ENCODE results near the gene PCED1B.

Gene PCED1B

DNA sequence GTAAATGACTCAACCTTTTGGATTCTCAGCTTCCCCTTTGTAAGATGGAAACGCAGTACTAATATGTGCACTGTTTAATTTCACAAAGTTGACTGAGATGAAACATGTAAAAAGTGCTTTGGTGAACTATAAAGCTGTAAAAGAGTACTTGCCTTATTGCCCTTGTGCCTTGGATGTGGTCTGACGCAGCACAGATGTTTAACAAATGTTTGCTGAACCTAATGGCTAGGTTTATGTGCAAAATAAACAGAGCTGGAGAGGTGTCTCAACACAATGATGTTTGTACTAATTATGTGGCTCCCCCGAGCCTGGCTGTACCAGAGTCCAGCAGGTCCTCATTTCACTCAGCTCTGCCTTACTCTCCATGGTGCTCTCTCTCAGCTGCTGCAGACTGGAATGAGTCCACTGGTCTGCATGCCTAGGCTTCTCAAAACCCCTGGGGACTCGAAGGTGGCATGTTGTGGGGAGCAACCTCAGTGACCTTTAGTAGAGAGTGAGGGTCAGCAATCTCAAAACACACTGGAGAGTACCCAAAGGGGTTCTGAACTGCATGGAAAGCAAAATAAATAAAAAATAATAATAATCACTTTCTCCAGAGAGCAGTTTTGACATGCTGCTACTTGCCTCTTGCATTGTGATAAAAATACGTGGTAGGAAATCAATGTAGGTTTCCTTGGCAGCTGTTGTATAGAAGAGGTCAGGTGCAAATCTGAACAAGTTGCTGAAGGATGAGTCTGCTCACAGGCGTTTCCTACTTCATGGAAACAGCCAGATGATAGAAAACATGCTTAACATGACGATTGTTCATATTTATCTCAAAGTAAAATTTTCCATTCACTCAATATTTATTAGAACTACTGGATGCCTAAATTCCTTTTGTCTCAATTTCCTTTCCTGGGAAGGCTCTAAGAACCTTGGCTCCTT, 8.9 kb downstream of the PCED1B start:
- in situ Hi-C loops (cut with HindIII; ENCODE audit: low sequenced_read_pairs): no loop called here

DNA sequence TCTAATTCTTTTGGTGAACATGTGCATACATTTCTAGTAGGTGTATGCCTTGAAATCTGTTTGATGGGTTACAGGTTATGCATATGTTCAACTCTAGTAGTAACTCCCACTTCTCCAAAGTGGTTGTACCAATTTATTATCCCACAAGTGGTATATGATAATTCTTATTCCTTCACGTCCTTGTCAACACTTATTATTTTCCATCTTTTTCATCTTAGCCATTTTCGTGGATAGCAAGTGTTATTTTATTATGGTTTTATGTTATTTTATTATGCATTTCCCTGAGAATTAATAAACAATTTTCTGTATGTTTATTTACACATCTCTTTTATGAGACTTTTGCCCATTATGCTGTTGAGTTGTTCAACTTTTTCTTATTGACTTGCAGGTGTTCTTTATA, 11.6 kb downstream of the PCED1B start:
- in situ Hi-C loops (cut with HindIII; ENCODE audit: low sequenced_read_pairs): no loop called here

DNA sequence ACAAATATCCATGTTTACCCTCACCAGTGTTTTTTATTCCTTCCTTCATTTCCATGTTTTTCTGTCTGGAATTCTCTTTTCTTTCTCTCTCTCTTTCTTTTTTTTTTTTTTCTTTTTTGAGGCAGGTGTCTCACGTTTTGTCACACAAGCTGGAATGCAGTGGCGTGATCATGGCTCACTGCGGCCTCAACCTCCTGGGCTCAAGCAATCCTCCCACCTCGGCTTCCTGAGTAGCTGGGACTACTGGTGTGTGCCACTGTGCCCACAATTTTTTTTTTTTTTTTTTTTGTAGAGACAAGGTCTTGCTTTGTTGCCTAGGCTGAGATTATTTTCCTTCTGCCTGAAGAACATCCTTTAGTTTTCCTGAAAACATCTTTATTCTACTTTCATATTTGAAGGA, 15.4 kb downstream of the PCED1B start:
- in situ Hi-C loops (cut with HindIII; ENCODE audit: low sequenced_read_pairs): no loop called here

DNA sequence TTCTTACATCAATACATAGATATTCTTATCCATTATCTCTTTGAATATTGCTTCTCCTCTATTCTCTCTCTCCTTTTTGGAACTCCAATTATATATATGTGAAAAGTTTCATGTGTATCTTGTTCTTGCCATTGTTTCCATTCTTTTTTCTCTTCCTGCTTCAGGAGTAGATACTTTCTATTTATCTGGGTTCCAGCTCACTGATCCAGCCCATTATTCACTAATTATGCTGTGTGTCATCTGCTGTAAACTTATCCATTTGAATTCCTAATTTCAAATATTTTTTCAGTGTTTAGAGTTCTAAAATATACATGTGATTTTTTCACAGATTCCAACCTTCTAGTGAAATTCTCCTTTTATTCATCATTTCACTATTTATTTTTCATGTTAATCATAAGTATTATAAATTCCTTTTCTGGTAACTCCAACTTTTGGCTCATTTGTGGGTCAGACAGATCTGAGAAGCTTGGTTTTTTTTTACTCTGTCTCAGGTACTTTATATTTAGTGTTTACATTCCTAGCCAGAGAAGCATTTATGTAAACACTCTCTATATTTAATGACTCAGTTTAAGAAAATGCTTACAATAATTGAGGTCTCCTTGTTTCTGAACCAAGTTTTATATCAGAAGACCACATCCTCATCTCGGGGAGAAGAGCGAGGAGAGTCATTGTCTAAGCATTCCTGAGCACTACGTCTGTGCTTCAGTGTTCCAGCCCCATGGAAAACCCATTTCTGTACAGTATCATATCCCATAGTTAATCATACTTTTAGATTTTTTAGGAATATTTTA, 16.2 kb downstream of the PCED1B start:
- in situ Hi-C loops (cut with HindIII; ENCODE audit: low sequenced_read_pairs): no loop called here

DNA sequence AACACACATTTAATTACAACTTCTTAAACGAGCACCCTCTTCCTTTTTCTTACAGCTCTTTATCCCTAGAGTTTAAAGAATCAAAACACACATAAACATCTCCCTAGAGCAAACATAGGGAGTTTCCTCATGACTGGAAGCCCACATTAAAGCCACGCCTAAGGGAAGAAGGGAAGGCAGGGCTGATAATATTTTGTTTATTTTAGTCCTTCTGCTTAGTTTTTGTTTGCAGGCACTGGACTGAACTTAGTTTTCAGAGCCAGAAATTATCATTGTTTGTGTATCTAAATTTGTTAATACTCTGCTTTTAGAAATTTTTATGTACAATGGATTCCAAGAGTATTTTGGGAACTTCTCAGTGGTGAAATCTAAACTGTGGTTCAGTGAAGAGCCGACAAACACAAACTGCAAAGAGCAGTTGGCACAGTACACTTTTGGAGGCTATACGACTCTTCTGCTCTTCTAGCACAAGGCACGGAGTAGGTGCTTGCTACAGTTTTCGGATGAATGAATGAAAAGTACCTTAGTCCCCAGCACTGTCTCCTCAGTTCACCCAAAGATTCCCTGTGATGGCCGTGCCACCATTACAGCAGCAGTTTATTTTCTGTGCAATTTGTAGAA, 18.0 kb downstream of the PCED1B start:
- in situ Hi-C loops (cut with HindIII; ENCODE audit: low sequenced_read_pairs): no loop called here

DNA sequence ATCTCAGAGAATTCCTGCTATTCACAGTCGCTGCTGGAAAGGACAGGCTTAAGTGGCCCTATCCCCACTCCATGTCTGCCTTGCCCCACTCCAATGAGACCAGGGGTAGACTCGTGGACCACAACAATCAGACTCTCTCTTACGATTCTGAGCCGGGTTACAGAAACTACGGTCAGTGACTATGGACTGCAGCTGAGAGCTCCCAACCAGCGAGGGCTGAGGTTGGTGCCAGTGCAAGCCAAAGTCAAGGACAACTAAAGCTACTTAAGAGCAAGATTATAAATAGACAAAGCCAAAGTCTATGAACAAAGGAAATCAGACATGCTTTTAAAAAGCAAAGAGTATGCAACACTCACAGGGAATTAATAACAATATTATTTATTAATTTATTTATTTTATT, 18.7 kb downstream of the PCED1B start:
- in situ Hi-C loops (cut with HindIII; ENCODE audit: low sequenced_read_pairs): no loop called here

DNA sequence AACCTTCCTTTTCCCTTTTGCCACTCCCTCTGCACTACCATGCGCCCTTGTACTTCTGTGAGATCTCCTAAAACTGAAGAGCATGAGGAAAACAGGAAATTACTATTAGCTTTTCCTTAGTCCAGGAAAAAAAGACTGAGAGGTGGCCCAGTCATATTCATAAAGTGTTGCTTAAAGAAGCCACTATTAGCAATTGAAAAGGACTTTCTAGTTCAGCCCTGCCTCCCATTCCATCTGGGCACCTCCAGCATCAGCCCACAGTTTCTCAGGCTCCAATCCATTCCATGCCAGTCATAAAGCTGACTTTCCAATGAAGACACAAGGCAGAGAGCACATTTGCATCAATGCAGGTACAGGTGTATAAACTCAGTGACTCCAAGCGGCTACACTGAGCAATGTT, 20.2 kb downstream of the PCED1B start:
- in situ Hi-C loops (cut with HindIII; ENCODE audit: low sequenced_read_pairs): loop anchor here (25.0 kb wide), 1 partner anchor 113 kb away; no protein-coding TSS in a partner anchor

DNA sequence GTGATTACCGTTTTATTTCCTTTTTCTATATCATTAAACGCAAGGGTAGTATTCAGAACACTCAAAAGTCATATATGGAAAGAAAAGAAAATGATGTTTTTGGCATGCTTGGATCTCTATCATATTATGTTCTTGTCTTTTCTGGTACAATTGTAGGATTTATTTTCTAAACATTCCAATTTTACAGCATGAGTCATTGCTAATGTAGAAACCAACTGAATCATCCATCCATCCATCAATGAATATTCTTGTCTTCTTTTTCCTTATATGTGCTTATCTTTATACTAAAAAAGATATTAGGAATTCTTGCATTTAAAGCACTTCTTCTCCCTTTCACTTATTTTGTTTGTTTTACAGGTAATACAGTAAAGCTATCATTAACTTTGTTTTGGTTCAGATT, 20.7 kb downstream of the PCED1B start:
- in situ Hi-C loops (cut with HindIII; ENCODE audit: low sequenced_read_pairs): loop anchor here (25.0 kb wide), 1 partner anchor 112 kb away; no protein-coding TSS in a partner anchor

DNA sequence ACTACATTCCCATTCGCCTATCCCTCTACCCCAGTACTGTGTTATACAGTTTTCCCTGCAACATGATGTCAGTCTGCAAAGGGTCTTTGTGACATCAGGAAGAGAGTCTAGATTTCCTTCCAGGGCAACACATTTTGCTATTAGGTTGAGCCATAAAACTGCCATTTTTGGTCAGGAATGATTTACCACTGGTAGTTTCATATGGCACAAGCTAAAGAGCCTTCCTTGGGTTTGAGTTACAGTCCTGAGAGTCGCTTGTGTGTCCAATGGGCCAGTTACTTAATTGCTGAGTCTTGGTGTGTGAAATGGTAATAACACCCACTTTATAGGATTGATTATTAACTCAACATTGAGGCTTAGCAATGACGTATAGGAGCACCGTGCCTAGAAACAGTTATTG, 23.0 kb downstream of the PCED1B start:
- in situ Hi-C loops (cut with HindIII; ENCODE audit: low sequenced_read_pairs): loop anchor here (25.0 kb wide), 1 partner anchor 110 kb away; no protein-coding TSS in a partner anchor

DNA sequence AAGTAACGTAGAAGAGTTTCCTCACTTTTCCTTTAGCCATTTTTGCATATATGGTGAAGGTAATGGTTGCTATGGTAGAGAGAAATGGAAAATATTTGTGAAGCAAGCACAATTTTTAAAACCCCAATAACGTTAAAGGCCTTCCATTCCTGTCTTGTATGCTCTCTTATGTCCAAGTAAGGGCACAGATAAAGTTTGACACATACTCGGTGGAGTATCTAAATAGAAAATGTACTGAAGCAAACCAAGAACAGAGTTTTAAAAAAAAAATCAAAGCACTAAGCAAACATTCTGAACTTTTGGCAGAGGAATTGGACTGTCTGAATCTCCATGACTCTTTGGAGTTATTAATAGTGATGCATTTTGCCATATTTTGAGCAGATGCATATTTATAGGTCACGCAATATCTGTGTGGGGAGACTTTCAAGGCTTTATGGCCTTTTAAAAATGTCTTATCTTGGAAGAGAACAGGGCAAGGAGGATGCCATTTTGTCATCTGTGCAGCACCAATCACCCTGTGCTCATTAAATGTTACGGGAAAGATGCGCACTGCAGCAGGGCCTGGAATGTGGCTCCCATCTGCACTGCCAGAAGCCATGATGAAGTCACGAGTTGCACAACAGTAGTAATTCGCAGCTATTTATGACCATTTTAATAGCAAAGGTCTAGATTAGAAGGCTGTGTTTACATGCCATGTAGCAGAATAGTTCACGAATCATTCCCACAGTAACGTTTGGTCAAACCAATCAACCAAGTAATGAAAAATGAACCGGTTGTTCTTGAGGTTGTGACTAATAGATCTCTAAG, 23.6 kb downstream of the PCED1B start:
- in situ Hi-C loops (cut with HindIII; ENCODE audit: low sequenced_read_pairs): loop anchor here (25.0 kb wide), 1 partner anchor 109 kb away; no protein-coding TSS in a partner anchor

DNA sequence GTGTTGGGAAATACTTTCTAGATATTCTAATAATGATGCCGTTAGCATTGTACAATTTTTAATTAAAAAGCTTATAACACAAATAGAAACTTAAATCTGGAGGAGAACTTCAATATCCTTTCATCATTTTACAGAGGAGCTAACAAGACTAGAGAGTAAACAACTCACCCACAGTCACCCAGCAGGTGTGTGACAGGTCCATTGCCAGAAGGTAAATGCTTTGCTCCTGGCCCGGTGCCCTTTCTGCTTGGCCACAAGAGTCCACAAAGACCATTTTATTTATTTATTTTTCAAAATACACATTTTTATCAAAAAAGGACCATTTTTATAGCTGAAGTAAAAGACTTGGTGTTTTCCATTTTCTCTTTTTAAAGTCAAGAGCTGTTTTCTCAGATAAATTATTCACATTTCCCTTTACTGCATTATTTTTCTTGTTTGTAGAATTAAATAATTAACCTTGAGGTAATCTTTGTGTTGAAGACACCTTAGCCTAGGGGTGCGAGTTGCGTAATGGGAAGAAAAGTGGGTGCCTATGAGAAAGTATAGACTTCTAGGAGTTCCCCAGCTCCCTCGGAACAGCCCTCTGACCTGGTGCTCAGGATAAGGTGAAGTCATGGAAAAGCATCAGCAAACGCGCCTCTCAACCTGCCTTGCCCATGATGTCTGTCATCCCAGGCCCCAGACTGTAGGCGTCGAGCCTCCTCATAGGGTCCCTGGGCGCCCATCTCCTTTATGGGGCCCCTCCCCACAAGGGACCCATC, 26.7 kb downstream of the PCED1B start:
- in situ Hi-C loops (cut with HindIII; ENCODE audit: low sequenced_read_pairs): loop anchor here (25.0 kb wide), 1 partner anchor 106 kb away; no protein-coding TSS in a partner anchor

DNA sequence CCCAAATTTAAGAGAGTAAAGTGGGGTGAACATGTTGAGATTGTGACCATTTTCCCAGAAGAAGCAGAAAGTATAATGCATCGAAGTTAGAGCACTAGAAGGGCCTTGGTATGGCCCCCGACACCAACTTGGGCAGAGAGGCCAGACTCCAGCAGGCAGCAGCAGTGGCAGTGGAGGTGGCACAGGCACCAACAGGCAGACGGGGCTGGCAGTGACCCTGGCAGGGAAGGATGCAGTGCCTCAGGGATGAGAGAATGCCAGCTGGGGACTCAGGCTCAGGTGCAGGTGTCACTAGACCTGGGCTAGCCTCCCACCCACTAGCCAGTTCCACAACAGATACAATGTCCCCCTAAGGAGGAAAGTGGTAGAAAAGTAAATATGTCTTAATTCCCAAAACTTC, 28.0 kb downstream of the PCED1B start:
- in situ Hi-C loops (cut with HindIII; ENCODE audit: low sequenced_read_pairs): loop anchor here (25.0 kb wide), 1 partner anchor 105 kb away; no protein-coding TSS in a partner anchor

DNA sequence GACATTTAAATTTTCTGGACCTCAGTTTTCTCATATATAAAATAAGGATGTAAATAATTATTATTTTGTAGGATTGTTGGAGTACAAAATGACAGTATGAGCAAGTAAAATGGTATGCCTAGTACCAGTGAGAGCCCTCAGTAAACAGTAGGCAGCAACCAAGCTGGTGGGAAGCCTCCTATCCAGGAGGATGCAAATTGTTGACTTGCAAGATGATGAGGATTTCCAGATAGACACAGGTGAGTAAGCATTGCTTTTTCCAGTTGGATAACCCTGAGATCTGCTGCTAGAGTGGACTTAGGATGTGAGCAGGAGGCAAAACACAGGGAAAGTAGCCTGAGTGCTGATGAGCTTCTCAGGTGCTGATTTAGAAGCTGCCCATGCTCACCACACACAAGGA, 28.5 kb downstream of the PCED1B start:
- in situ Hi-C loops (cut with HindIII; ENCODE audit: low sequenced_read_pairs): loop anchor here (25.0 kb wide), 1 partner anchor 104 kb away; no protein-coding TSS in a partner anchor

DNA sequence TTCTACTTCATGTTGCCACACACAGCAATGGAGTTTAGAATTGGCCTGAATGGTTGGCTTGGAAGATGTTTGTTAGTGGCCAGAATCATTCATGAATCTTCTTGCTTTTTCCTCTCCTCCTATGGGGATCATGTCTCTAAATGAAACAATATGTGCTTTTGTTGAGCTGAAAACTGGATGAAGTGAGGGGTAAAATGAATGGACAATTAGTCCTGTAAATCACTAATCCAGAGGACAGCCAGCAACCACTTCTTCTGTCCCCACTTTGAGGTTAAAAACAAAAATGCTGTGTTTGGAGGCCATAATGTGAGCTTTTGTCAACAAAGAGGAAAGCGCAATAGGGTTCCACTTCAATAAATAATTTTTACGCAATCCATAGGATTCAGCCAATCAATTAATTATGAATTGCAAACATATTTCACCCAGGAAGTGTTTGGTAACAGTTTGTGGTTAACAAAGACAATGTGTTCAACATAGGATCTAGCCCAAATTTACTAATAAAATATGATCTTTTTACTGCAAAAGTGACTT, 30.7 kb downstream of the PCED1B start:
- in situ Hi-C loops (cut with HindIII; ENCODE audit: low sequenced_read_pairs): loop anchor here (25.0 kb wide), 1 partner anchor 102 kb away; no protein-coding TSS in a partner anchor

DNA sequence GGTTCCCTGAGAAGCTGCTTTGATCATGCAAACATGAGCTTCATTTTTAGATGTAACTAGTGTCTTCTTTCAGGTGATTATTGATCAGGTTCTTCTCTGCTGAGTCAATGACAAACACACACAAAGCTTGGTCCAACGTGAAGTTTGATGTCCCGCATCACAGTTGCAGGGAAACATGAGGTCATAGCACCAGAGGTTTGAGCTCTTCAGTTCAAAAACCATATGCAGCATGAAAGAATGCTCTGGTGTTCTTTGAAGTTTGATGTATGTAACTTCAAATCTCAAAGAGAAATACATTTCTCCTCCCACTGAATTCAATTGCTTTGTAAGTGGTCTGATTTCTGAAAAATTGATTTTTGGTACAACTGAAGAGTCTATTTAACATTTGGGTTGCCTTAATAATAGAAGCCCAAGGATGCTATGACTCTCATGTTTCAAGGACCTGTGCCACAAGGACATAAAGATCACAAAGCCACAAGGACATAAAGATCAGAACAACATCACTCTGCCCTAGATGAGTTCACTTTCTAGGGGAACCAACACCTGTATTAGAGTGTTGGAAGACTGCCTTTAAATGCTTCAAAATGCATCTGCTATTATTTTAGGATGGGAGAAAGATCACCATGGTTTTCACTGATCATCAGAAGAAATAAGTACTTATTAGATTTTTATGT, 31.4 kb downstream of the PCED1B start:
- in situ Hi-C loops (cut with HindIII; ENCODE audit: low sequenced_read_pairs): loop anchor here (25.0 kb wide), 1 partner anchor 101 kb away; no protein-coding TSS in a partner anchor

DNA sequence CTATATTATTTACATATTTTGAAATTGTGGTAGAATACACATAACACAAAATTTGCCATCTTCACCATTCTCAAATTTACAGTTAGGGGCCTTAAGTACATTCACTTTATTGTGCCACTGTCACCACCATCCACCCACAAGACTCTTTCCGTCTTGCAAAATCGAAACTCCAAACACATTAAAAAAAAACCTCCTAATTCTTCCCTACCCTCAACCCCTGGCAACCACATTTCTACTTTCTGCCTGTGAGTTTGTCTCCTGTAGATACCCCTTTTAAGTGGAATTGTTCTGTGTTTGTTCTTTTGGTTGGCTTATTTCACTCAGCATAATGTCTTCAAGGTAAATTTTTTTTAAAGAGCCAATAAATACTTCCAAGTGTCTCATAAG, 32.0 kb downstream of the PCED1B start:
- in situ Hi-C loops (cut with HindIII; ENCODE audit: low sequenced_read_pairs): loop anchor here (25.0 kb wide), 1 partner anchor 101 kb away; no protein-coding TSS in a partner anchor

DNA sequence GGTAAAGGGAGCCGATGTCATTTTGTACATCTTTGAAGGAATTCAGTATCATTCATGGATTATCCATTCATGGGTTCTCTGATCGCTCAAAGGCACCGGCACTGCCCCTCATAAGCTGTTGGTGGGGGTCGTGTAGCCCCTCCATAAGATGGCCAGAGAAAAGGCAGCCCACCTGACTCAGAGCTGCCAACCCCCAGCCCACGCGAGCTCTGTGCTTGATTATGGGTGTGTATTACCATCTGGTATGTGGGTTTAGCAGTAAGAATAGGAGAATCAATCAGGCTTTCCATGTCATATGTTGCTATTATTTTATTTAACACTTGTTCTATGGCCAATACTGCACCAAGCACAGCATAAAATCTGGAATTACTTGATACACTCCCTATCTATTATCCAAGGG, 32.4 kb downstream of the PCED1B start:
- in situ Hi-C loops (cut with HindIII; ENCODE audit: low sequenced_read_pairs): loop anchor here (25.0 kb wide), 1 partner anchor 100 kb away; no protein-coding TSS in a partner anchor

DNA sequence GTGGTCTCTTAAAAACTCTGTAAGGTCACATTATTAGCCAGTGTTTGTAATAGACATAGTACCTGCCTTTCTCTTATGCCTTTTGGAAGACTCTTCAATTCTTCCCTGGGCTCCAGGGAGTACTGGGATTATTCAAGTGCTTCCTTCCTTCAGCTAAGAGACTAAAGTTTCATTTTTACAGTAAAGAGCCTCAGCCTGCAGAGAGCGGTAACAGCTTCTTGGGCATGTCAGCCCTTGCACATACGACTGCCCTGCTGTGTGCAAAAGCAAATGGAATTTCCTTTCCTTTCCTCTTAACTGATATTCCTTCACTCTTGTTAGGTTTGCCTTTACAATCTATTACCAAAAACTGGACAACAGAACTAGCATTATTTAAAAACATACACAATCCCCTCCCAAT, 33.3 kb downstream of the PCED1B start:
- in situ Hi-C loops (cut with HindIII; ENCODE audit: low sequenced_read_pairs): loop anchor here (25.0 kb wide), 1 partner anchor 100 kb away; no protein-coding TSS in a partner anchor
